ENCODE data around the gene SSC5D. TPM values are rescaled to one million over a fixed set of nuclear protein-coding genes. Genes with fewer than 3 reads are reported as not detected.

SSC5D gene
- total RNA-seq, 6 experiments from 2014 or later: 47.7 to 59.9 (median 51.9) TPM

DNA sequence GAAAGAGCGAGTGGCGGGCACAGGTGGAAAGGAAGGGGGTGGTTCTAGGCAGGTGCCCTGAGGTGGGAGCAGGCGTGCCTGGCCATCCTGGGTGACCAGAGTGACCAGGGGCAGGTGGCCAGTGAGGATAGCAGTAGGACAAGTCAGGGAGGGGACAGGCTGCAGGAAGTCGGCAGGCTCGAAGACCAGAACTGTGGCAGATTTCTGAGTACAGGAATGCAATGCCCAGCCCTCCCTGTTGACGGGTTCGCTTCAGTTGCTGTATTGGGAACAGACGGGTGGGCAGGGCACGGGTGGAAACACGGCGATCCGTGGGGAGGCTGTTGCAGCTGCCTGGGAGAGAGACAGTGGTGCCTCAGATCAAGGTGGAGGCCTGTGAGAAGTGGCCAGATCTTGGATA, 9.9 kb upstream of the SSC5D start:
- DNase-seq: no peak
- peaks cover 40% of the 10 kb centered on the region for H3K4me1 Mint-ChIP-seq (ENCODE audit: low read depth)
- H3K27me3 Mint-ChIP-seq (ENCODE audit: insufficient read depth): peaks cover 4% of the 10 kb centered on the region
- no peaks in the 10 kb centered on the region for H3K9me3 Mint-ChIP-seq
- H3K27ac Mint-ChIP-seq: peak overlapping the region; percentile 17; the same call in 1 of the 2 replicates
- H3K4me3 Mint-ChIP-seq: peak overlapping the region; percentile 97
- no peak for TF ChIP-seq CTCF (IDR thresholded peaks at IDR 0.05)
- H3K36me3 Mint-ChIP-seq (ENCODE audit: low read depth): peaks cover 4% of the 10 kb centered on the region

- no peaks in the 10 kb centered on the region for H3K9me3 Mint-ChIP-seq
- no peak for DNase-seq
- peaks cover 40% of the 10 kb centered on the region for H3K4me1 Mint-ChIP-seq (ENCODE audit: low read depth)
- peaks cover 4% of the 10 kb centered on the region for H3K36me3 Mint-ChIP-seq (ENCODE audit: low read depth)
- no peak for TF ChIP-seq CTCF (IDR thresholded peaks at IDR 0.05)
- peak overlapping the region; percentile 97; the same call in 1 of the 2 replicates for H3K4me3 Mint-ChIP-seq
- peaks cover 4% of the 10 kb centered on the region for H3K27me3 Mint-ChIP-seq (ENCODE audit: insufficient read depth)
- no peak overlapping the region for H3K27ac Mint-ChIP-seq
These were observed 9.2 kb upstream of the SSC5D start for GRCh38 chr19:55479045-55479444.

GRCh38 chr19:55479451-55480230, 8.6 kb upstream of the SSC5D start:
- Mint-ChIP-seq H3K4me1 (ENCODE audit: low read depth) (peaks cover 40% of the 10 kb centered on the region), H3K27ac (peak overlapping the region; percentile 19; the same call in 1 of the 2 replicates), H3K27me3 (ENCODE audit: insufficient read depth) (peaks cover 4% of the 10 kb centered on the region), H3K36me3 (ENCODE audit: low read depth) (peaks cover 4% of the 10 kb centered on the region), H3K9me3 (no peaks in the 10 kb centered on the region), H3K4me3 (no peak overlapping the region)
- DNase-seq: no peak
- no peak for TF ChIP-seq CTCF (IDR thresholded peaks at IDR 0.05)

GRCh38 chr19:55481148-55481793, 7.0 kb upstream of the SSC5D start:
- Mint-ChIP-seq H3K4me3 (no peak overlapping the region), H3K9me3 (no peaks in the 10 kb centered on the region), H3K36me3 (ENCODE audit: low read depth) (peaks cover 4% of the 10 kb centered on the region), H3K4me1 (ENCODE audit: low read depth) (peaks cover 41% of the 10 kb centered on the region), H3K27me3 (ENCODE audit: insufficient read depth) (peaks cover 4% of the 10 kb centered on the region), H3K27ac (no peak overlapping the region)
- DNase-seq: no peak
- TF ChIP-seq CTCF (IDR thresholded peaks at IDR 0.05): no peak

DNA sequence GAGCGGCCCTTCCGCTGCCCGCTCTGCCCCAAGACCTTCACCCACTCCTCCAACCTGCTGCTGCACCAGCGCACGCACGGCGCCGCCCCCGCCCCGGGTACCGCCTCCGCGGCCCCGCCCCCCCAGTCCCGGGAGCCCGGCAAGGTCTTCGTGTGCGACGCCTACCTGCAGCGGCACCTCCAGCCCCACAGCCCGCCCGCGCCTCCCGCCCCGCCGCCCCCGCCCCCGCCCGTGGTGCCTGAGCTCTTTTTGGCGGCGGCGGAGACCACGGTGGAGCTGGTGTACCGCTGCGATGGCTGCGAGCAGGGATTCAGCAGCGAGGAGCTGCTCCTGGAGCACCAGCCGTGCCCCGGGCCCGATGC, 6.5 kb upstream of the SSC5D start:
- Mint-ChIP-seq H3K4me3 (no peak overlapping the region), H3K4me1 (ENCODE audit: low read depth) (peaks cover 43% of the 10 kb centered on the region), H3K9me3 (no peaks in the 10 kb centered on the region), H3K36me3 (ENCODE audit: low read depth) (peaks cover 4% of the 10 kb centered on the region), H3K27ac (no peak overlapping the region), H3K27me3 (ENCODE audit: insufficient read depth) (peaks cover 4% of the 10 kb centered on the region)
- no peak for TF ChIP-seq CTCF (IDR thresholded peaks at IDR 0.05)
- no peak for DNase-seq

All from HFFc6 (cell line).